Measurements from ENCODE around the gene BSCL2.
"Not testable (repeated sequence)": the region's sequence is repeated elsewhere in the genome, so short reads cannot be mapped to it uniquely, and the experiment has no call there.

The BSCL2 gene

GRCh38 chr11:62682518-62682917, 24.7 kb downstream of the BSCL2 start:
- DNase-seq: no peak

- DNase-seq: peak in 1 of 4 experiments; percentile 21
Measured at GRCh38 chr11:62680825-62681240, 26.4 kb downstream of the BSCL2 start.

- peak; percentile 64 to 75 (median 70) for DNase-seq
Measured at GRCh38 chr11:62678770-62679696, 28.2 kb downstream of the BSCL2 start, which contains the start of gene UBXN1. TSS of gene UBXN1 (minus strand) at chr11:62679073. CDS start at chr11:62678923, 150 bp downstream.

GRCh38 chr11:62678433-62678769, 28.8 kb downstream of the BSCL2 start:
- no peak for DNase-seq

- DNase-seq: no peak
Measured at GRCh38 chr11:62677714-62678113, 29.5 kb downstream of the BSCL2 start.

- DNase-seq: no peak
Measured at GRCh38 chr11:62677156-62677555, 30.1 kb downstream of the BSCL2 start.

GRCh38 chr11:62676698-62677097, 30.5 kb downstream of the BSCL2 start:
- no peak for DNase-seq

- DNase-seq: not testable (repeated sequence)
Measured at GRCh38 chr11:62675415-62675814, 31.8 kb downstream of the BSCL2 start.

GRCh38 chr11:62673196-62673525, 34.1 kb downstream of the BSCL2 start:
- no peak for DNase-seq

- DNase-seq: peak; percentile 38 to 60 (median 43)
Measured at GRCh38 chr11:62671608-62672389, 35.4 kb downstream of the BSCL2 start, which contains the start of the genes LBHD1 and UQCC3. TSS of gene LBHD1 (minus strand) at chr11:62672267. CDS start at chr11:62670031, 2,236 bp downstream. TSS of gene UQCC3 (plus strand) at chr11:62671673. CDS start at chr11:62671746, 73 bp downstream.

GRCh38 chr11:62671236-62671607, 36.0 kb downstream of the BSCL2 start:
- no peak for DNase-seq

- no peak for DNase-seq
Measured at GRCh38 chr11:62669420-62670161, 37.6 kb downstream of the BSCL2 start.

GRCh38 chr11:62667460-62667859, 39.8 kb downstream of the BSCL2 start:
- no peak for DNase-seq

- DNase-seq: no peak
Measured at GRCh38 chr11:62666259-62666926, 40.8 kb downstream of the BSCL2 start.

GRCh38 chr11:62665599-62666258, 41.5 kb downstream of the BSCL2 start:
- DNase-seq: peak; percentile 22 to 30 (median 27)

GRCh38 chr11:62665075-62665598, 42.1 kb downstream of the BSCL2 start, which contains the start of the genes C11orf98 and CSKMT:
TSS of gene C11orf98 (minus strand) at chr11:62665210. CDS start at chr11:62665169, 41 bp downstream.
TSS of gene CSKMT (plus strand) at chr11:62665312. CDS start at chr11:62665880, 568 bp downstream.
- DNase-seq: peak; percentile 90 to 94 (median 94)

- DNase-seq: peak in 3 of 4 experiments; percentile 26 to 56 (median 42)
Measured at GRCh38 chr11:62664405-62665074, 42.7 kb downstream of the BSCL2 start.

- no peak for DNase-seq
Measured at GRCh38 chr11:62656796-62657429, 50.3 kb downstream of the BSCL2 start.

GRCh38 chr11:62654297-62654696, 52.9 kb downstream of the BSCL2 start:
- no peak for DNase-seq

All from activated CD4-positive, CD25-positive, alpha-beta regulatory T cell (primary cell).